ENCODE results near the gene DPY30.

GRCh38 chr2:32011485-32011960 is 28.1 kb downstream of the DPY30 start:
- TF ChIP-seq POLR2AphosphoS5 (IDR thresholded peaks at IDR 0.05; ENCODE audit: low read depth, low read length) = no peak
- TF ChIP-seq POLR2A (IDR thresholded peaks at IDR 0.05; ENCODE audit: low read depth, low read length) = no peak
- TF ChIP-seq TAF1 (IDR thresholded peaks at IDR 0.05; ENCODE audit: low read depth, low read length) = no peak

Measured in GM12891 (cell line).